GM10847 (cell line): Measurements from ENCODE around the gene SCRN1.

Experiments used
- POLR2A ChIP-seq: IDR thresholded peaks from 2 replicates; pipeline ENCODE4 v1.6.1; 2011; ENCODE audit not compliant: insufficient read length; ENCODE audit errors: extremely low read depth

SCRN1 gene

GRCh38 chr7:29957521-29958310 lies 31.9 kb downstream of the SCRN1 start:
- no peak for TF ChIP-seq POLR2A

GRCh38 chr7:29956487-29956836 lies 33.1 kb downstream of the SCRN1 start:
- TF ChIP-seq POLR2A = no peak

DNA sequence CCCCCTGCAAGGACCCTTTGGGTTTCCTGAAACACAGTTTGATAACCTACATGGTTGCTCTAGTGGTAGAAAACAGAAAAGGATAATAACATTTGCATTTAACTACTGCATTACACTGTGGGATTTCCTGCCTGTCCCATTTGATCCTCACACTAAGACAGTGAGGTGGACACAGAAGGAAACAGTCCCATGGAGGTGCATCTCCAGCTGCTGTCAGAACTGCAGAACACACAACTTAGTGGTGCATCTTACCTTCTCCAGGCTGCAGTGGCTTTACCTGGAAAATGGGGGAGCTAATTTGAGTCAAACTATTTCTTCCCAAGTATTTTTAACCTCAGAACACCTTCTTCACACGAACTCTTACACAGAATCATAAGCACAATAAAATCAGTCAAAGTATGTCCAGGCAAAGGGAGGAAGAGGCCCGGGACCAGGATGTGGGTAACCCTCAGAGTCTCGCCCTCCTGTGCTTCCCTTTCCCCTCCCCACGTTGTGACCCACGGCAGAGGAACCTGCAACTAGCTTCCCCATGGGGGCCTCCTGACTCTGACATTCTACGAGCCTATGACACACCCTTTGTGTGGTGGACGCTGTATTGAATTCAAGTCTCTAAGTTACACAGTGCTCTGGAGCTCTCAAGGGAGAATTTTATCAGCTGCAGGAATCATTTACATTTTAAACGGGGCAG lies 33.7 kb downstream of the SCRN1 start:
- TF ChIP-seq POLR2A = no peak

DNA sequence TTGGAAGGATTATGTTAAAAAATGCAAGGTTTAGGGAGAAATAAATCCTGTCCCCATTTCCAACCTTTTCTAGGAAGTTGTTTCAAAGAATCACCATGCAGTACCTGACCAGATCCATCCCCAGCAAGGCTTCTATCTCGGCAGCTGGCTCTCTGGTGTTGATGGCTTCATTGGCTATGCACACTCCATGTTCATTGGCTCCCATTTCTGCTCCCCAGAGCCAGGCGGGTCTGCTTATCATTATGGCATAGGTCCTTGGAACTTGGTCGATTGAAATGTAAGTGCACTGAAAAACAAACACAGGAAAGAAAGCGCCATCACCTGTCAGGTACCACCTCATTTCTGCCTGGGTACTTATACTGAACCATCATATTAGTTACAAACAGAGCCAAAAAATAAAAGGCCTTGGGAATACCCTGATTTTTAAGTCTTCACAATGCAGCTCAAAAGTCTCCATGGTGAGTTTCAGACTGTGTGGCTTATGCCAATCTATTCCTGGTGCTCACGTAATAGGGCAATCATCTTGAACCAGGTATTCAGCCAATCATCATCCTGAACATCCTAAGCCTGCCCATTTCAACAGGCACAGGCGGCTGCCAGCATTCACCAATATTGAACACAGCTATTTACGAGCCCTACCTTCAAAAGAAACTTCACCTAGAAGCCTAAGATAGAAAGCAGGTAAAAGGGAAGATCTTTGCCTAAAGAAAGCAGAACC lies 34.4 kb downstream of the SCRN1 start:
- TF ChIP-seq POLR2A = no peak

GRCh38 chr7:29953726-29954347 lies 35.8 kb downstream of the SCRN1 start:
- no peak for TF ChIP-seq POLR2A

- TF ChIP-seq POLR2A = no peak
Measured at GRCh38 chr7:29951206-29951605, 38.4 kb downstream of the SCRN1 start.

DNA sequence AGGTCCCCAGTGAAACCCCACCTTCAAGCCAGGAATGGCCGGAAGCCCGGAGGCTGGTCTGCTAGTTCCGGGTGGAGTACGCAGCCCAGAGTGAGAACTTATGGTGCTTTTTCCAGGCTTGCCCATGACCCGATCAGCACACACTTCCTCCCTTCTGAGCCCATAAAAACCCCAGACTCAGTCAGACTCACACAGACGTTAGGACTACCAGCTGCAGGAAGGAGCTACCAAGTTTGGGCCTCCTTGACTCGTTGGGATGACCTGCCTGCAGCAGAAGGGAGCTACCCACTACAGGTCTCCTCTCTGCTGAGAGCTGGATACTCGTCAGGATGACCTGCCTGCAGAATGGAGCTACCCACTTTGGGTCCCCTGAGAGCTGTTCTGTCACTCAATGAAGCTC lies 39.1 kb downstream of the SCRN1 start:
- TF ChIP-seq POLR2A = no peak

- no peak for TF ChIP-seq POLR2A
Measured at GRCh38 chr7:29948587-29948986, 41.0 kb downstream of the SCRN1 start.

GRCh38 chr7:29946428-29947186 lies 43.0 kb downstream of the SCRN1 start:
- no peak for TF ChIP-seq POLR2A

- TF ChIP-seq POLR2A = no peak
Measured at GRCh38 chr7:29945259-29945809, 44.3 kb downstream of the SCRN1 start.

- no peak for TF ChIP-seq POLR2A
Measured at GRCh38 chr7:29940199-29940598, 49.4 kb downstream of the SCRN1 start.

- no peak for TF ChIP-seq POLR2A
Measured at GRCh38 chr7:29937132-29937531, 52.5 kb downstream of the SCRN1 start.

- TF ChIP-seq POLR2A = no peak
Measured at GRCh38 chr7:29935111-29935510, 54.5 kb downstream of the SCRN1 start.

DNA sequence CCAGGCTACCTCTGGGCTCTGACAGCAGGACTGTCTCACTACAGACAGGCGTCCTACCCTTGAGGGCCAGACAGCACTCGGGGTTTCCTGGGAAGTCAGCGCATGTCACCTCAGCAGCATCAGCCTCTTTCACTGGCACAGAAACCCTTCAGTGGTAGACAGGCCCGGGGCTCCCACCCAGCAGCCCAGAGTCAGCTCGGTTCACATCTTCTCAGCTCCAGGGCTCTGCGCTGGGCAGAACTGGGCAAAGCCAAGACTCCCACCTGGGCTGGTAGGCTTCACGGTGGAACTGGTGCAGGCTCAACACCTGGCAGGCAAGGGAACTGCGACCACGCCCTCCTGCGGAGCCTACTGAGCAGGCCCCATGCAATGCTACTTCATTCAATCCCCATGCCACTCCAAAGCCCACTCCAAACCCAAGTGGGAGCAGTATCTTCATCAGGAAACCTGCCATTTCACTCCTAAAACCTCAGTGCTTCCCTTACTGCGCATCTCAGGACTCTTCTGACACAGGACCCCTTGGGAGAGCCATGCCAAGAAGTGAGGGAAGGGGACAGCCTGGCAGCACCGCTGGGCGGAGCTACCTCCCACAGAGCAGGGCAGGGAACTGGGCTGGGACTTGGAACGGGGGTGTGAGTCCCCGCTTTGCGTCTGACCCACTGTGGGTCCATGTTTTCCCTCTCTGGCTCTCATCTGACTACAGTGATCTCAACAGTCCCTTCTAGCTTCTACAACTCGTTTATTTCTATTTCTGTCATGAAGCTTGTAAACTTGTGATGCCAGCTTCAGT lies 60.4 kb downstream of the SCRN1 start:
- no peak for TF ChIP-seq POLR2A
